GM13977 (cell line): ENCODE results near the gene GALT.

ENCODE experiments used
- DNase-seq: peaks from one replicate; pipeline ENCODE4 v3.0.0; 2012; ENCODE audit warnings: low spot score
- in situ Hi-C: fragments of 300-500 bp; cut with MboI; formaldehyde crosslinking; loops from one replicate; pipeline ENCODE4 v1.12.0; 2022; ENCODE audit warnings: low sequenced_read_pairs, low pct_unique_long_range_greater_than_20kb, mixed read lengths, inconsistent platforms; ENCODE audit not compliant: unreplicated experiment
- TF ChIP-seq, protein P1 (sequence below): IDR thresholded peaks from 2 replicates; pipeline ENCODE4 v1.5.1; 2012; ENCODE audit warnings: mild to moderate bottlenecking, control low read depth; ENCODE audit not compliant: insufficient read depth; ENCODE audit errors: extremely low read depth, missing control alignments

The GALT gene

DNA sequence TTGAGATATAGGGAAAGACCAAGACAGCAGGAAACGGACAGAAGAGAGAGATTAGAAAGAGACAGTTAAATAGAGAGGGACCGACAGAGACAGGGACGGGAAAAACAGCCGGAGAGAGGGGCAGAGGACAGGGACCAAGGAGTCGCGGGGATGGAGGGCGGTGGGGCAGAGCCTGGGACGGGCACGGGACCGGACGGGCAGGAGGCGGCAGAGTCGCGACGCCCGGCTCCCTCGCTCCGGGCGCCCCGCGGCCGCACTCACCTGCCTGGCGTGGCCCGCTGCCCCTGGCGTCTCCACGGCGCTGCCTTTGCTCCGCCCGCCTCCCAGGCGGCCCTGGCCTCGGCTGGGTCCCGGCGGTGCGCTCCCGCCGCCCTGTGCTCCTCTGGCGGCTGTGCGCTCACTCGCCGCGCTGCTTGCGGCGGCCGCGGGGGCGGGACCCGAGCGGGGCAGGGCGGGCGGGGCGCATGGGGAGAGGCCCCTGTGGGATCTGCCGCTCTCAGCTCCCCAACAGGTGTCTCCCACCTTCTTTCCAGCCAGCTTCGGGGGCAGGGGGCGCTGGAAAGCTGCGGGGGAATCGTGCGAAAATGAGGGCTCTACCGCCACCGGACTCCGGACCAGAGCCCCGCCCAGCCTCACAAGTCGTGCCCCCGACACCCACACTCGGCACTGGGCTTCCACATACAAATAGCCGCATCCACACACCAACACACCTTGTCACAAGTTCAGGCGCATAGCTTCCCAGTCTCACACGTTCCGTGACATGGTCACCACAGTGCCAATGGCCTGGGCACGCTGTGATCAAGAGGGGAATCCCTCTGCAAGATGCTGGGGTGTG, 17.6 kb upstream of the GALT start, which contains the start of gene ARID3C:
TSS of gene ARID3C (minus strand) at position 411 of the 835 bp plus-strand sequence. CDS start 1,052 bp downstream, outside the sequence.
- TF ChIP-seq, protein P1, sequence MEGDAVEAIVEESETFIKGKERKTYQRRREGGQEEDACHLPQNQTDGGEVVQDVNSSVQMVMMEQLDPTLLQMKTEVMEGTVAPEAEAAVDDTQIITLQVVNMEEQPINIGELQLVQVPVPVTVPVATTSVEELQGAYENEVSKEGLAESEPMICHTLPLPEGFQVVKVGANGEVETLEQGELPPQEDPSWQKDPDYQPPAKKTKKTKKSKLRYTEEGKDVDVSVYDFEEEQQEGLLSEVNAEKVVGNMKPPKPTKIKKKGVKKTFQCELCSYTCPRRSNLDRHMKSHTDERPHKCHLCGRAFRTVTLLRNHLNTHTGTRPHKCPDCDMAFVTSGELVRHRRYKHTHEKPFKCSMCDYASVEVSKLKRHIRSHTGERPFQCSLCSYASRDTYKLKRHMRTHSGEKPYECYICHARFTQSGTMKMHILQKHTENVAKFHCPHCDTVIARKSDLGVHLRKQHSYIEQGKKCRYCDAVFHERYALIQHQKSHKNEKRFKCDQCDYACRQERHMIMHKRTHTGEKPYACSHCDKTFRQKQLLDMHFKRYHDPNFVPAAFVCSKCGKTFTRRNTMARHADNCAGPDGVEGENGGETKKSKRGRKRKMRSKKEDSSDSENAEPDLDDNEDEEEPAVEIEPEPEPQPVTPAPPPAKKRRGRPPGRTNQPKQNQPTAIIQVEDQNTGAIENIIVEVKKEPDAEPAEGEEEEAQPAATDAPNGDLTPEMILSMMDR: peak; percentile 14
- in situ Hi-C loops: no loop called here
- peak; percentile 65 for DNase-seq

DNA sequence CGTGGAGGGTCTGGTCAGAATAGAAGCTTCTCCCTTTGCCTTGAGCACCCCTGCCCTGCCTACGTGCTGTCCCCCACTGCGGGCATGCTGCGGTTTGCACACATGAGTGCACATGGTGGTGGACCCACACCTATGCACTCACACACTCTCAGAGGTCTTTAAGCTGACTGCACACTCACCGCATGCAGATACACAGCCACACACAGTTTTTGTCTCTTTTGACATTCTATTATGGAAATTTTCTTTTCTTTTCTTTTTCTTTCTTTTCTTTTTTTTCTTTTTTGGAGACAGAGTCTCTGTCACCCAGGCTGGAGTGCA, 17.0 kb upstream of the GALT start:
- in situ Hi-C loops: no loop called here
- no peak for DNase-seq
- TF ChIP-seq, protein P1: no peak

DNA sequence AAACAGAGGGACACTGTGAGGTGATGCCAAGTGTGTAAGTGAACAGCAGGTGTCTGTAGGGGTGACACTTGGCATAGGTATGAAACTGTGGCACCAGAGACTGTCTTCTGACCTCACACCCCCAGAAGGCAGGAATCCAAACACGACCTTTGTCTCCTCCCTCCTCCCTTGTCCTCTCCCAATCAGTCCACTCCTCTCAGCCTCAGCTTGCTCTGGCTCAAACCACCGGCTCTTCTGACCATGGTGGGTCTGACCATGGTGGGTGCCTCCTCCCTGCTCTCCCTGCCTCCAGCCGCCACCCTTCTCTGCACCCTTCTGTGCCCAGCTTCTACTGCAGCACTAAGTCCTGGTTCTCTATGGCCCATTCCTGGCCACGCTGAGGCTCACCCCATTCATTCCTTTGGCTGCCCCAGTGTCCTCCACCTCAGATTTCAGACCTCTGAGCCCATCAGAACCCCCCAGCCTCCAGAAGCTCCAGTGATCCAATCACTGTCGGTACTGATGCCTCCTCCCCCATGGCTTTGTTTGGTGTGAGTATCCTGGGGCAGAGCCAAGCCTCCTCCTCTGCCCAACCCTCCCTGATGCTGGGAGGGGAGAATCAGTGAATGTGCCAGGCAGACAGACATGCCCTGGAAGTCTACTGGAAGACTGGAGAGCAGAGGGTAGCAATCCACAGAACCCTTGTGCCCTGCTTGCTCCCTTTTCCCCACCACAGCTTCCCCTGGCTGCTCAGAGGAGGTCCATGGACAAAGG, 15.9 kb upstream of the GALT start:
- DNase-seq: no peak
- in situ Hi-C loops: no loop called here
- TF ChIP-seq, protein P1: no peak

DNA sequence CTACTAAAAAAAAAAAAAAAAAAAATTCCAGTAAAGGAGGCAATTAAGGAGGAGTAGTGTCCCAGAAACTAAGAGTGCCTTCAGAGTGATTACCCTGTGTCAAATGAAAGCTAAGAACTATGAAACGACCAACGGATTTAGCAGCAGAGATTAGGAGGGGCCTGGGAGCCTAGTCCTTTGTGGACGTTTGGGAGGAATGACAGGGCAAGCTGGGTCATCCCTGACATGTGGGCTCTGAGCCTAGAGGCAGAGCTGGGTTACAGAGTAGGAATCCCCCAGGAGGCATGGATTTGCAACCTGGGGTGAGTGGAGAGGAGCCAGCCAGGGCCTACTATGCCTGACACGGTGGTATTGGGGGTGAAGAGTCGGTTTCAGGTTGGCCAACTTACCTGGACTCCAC, 13.3 kb upstream of the GALT start:
- TF ChIP-seq, protein P1: no peak

DNA sequence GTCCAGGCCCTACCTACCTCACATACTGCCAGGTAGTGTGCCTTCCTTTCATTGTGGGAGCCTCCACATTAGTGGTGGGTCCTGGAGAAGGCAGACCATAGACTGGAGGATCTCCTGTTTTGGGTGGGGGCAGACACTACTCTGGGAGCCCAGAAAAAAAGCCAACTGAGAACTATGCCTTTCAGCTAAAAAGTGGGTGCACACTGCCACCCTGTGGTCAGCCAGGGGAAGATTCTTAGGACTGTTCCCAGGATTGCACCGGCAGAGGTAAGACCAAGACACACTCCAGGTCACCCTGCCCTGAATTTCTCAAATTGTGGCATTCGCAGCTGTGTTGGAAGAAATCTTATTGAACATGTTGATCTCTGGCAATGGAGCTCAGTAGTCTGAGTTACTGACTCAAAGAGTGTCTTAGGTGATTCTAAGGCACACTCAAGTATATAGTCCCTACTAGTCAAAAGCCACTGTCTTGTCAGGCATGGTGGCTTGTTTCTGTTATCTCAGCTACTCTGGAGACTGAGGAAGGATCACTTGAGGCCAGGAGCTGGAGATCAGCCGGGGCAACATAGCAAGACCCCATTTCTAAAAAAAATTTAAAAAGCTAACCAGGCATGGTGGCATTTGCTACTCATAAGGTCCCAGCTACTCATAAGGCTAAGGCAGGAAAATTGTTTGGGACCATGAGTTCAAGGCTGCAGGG, 12.5 kb upstream of the GALT start:
- peak; percentile 84 for DNase-seq
- in situ Hi-C loops: no loop called here
- TF ChIP-seq, protein P1: peak; percentile 86

More for the DNA sequence above, 13.3 kb upstream of the GALT start:
- in situ Hi-C loops: no loop called here
- DNase-seq: no peak

DNA sequence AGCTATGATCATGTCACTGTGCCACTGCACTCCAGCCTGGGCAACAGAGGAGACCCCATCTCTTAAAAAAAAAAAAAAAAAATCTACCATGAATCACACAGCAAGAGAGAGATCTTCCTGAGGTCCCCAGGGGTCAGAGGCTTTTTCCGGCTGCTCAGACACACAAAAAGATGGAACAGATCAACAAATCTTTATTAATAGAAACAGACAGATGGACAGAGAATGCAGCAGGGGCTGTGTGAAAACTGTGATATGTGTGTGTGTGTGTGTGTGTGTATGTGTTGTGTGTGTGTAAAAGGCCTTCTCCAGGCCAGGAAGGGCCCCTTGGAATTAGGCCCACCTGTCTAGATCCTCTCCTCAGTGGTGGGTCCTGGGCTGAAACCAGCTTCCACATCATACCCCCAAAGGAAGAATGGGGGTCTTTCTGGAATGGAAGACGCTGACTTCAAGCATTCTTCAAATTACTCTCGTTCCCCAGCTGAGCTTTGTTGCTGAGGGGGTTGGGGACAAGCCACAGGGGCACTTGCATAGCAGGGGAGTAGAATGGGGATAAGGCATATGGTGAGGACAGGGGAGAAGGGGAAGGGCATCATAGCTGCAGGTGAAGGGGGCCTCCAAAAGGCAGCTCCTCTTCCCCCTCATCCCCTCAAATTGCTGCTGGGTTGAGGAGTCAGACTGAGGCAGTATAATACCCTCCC, 11.8 kb upstream of the GALT start:
- DNase-seq: no peak
- in situ Hi-C loops: no loop called here
- TF ChIP-seq, protein P1: no peak
